Endothelial cell of umbilical vein (primary cell): ENCODE results near the gene SLC26A2. TPM values are rescaled to one million over a fixed set of nuclear protein-coding genes. Genes with fewer than 3 reads are reported as not detected.

Experiments
- BruUV-seq: library from RNA; stranded (reverse); fragments of 400-500 nt; replicated peaks from 2 replicates; lab custom pipeline; 2021; lab: Mats Ljungman, UMichigan
- CTCF ChIA-PET: fragments of 300-600, 350-600 bp; sonication (Branson Sonifier 250); formaldehyde crosslinking; loops from one replicate; lab custom pipeline; 2021; ENCODE audit warnings: antibody characterized with exemption, inconsistent platforms; lab: Charles Lee
- POLR2A ChIA-PET: fragments of 300-600, 350-600 bp; sonication (Branson Sonifier 250); formaldehyde crosslinking; loops from one replicate; lab custom pipeline; 2021; ENCODE audit warnings: antibody characterized with exemption, inconsistent platforms; lab: Charles Lee
- DNase-seq: peaks from one replicate; pipeline ENCODE4 v3.0.0-alpha.2; 2011; ENCODE audit warnings: low read depth, low spot score
- FAIRE-seq: peaks from 2 replicates; lab custom pipeline; 2011; peaks lifted over from hg19 to GRCh38; lab: Jason Lieb, UNC
- H2AFZ ChIP-seq: 2 replicates; pipeline ENCODE4 v1.6.0; 2012; ENCODE audit warnings: low read depth, low read length, control low read depth, inconsistent platforms
- H3K27ac ChIP-seq: 2 replicates; pipeline ENCODE4 v1.5.1; 2011; ENCODE audit warnings: low read depth, mild to moderate bottlenecking, control low read depth, low read length, moderate library complexity; ENCODE audit not compliant: insufficient read depth
- H3K27me3 ChIP-seq, 2 experiments: 2 replicates each; pipeline versions ENCODE4 v1.6.0 to v1.6.1; 2011; ENCODE audit warnings: low read length in 2 of 2, mixed read lengths in 1 of 2; ENCODE audit not compliant: control insufficient read depth in 2 of 2, insufficient read depth in 2 of 2
- H3K36me3 ChIP-seq, 2 experiments: 2 replicates in 1 of 2; 3 replicates in 1 of 2; pipeline ENCODE4 v1.5.1; 2011; ENCODE audit warnings: low read length in 2 of 2, mild to moderate bottlenecking in 1 of 2, moderate library complexity in 1 of 2; ENCODE audit not compliant: control insufficient read depth in 2 of 2, insufficient read depth in 2 of 2; ENCODE audit errors: extremely low read depth in 1 of 2
- H3K4me1 ChIP-seq: 3 replicates; pipeline ENCODE4 v1.5.1; 2011; ENCODE audit warnings: mild to moderate bottlenecking, low read length; ENCODE audit not compliant: control insufficient read depth, insufficient read depth; ENCODE audit errors: extremely low read depth
- H3K4me2 ChIP-seq: 2 replicates; pipeline ENCODE4 v1.6.1; 2011; ENCODE audit warnings: low read length, control low read depth, mixed read lengths; ENCODE audit not compliant: insufficient read depth
- H3K4me3 ChIP-seq, 3 experiments: fragments of 200-600 bp in 1 of 3; sonication (generic), shearing (Covaris generic) in 1 of 3; replicated peaks in 1 of 3; 2 replicates each; pipeline ENCODE4 v1.5.1; 2011 to 2016; ENCODE audit warnings: control low read depth in 3 of 3, low read length in 3 of 3, mild to moderate bottlenecking in 2 of 3, inconsistent platforms in 1 of 3, low read depth in 1 of 3, moderate library complexity in 1 of 3; ENCODE audit not compliant: insufficient read depth in 1 of 3
- H3K79me2 ChIP-seq: 2 replicates; pipeline ENCODE4 v1.6.0; 2012; ENCODE audit warnings: low read length, inconsistent platforms; ENCODE audit not compliant: control insufficient read depth, insufficient read depth
- H3K9ac ChIP-seq: replicated peaks from 2 replicates; pipeline ENCODE3; 2011; ENCODE audit warnings: low read length, control low read depth; ENCODE audit not compliant: insufficient read depth; ENCODE audit errors: extremely low read depth
- H3K9me1 ChIP-seq: replicated peaks from 3 replicates; pipeline ENCODE4 v1.6.0; 2011; ENCODE audit warnings: mild to moderate bottlenecking, low read length; ENCODE audit not compliant: control insufficient read depth, insufficient read depth; ENCODE audit errors: extremely low read depth
- H3K9me3 ChIP-seq: replicated peaks from 2 replicates; pipeline ENCODE4 v1.5.1; 2012; ENCODE audit warnings: low read length, inconsistent platforms; ENCODE audit not compliant: control insufficient read depth, insufficient read depth
- H4K20me1 ChIP-seq: replicated peaks from 2 replicates; pipeline ENCODE3; 2011; ENCODE audit warnings: mild to moderate bottlenecking, low read length; ENCODE audit not compliant: control insufficient read depth, insufficient read depth; ENCODE audit errors: extremely low read depth
- EZH2 ChIP-seq: IDR thresholded peaks from 2 replicates; pipeline ENCODE4 v1.6.1; 2012; ENCODE audit warnings: borderline replicate concordance, low read depth, mild to moderate bottlenecking, moderate library complexity, low read length, inconsistent platforms; ENCODE audit not compliant: severe bottlenecking
- FOS ChIP-seq: IDR thresholded peaks from 2 replicates; pipeline ENCODE4 v1.6.1; 2011; ENCODE audit warnings: mild to moderate bottlenecking, low read length, moderate library complexity, borderline replicate concordance; ENCODE audit not compliant: insufficient read depth
- GATA2 ChIP-seq: IDR thresholded peaks from 2 replicates; pipeline ENCODE4 v1.7.0; 2011; ENCODE audit warnings: low read depth, mild to moderate bottlenecking, moderate library complexity, mixed read lengths, low read length; ENCODE audit not compliant: insufficient read length, insufficient read depth
- MYC ChIP-seq: IDR thresholded peaks from one replicate; pipeline ENCODE4 v1.6.1; 2011; ENCODE audit warnings: mild to moderate bottlenecking, low read depth, low read length
- POLR2A ChIP-seq: IDR thresholded peaks from 2 replicates; pipeline ENCODE4 v1.6.1; 2012; ENCODE audit warnings: low read depth, mild to moderate bottlenecking, control low read depth, low read length
- POLR2AphosphoS5 ChIP-seq: IDR thresholded peaks from 2 replicates; pipeline ENCODE4 v1.6.1; 2012; ENCODE audit warnings: low read depth, mild to moderate bottlenecking, control low read depth, low read length, moderate library complexity; ENCODE audit not compliant: insufficient read depth
- dilution Hi-C: fragments of 300-500 bp; cut with MboI; formaldehyde crosslinking; loops from one replicate; pipeline ENCODE4 v1.15.0; 2019; ENCODE audit warnings: low sequenced_read_pairs; ENCODE audit not compliant: extremely low pct_ligation_motif_present
- intact Hi-C: fragments of 100-400 bp; cut with micrococcal nuclease; formaldehyde crosslinking; loops from one replicate; pipeline ENCODE4 v1.10.0; 2022
- polyA plus RNA-seq, 4 experiments: library from polyadenylated mRNA; depleted of rRNA in 3 of 4; stranded (reverse) in 3 of 4; unstranded in 1 of 4; fragments of >200 nt; gene quantifications; 2 replicates each; pipeline versions ENCODE4 v1.2.1 to v1.2.3, GENCODE V29; 2011 to 2012; ENCODE audit warnings: missing spikeins in 1 of 4
- total RNA-seq: library from RNA; stranded (reverse); gene quantifications from 2 replicates; pipeline ENCODE4 v1.2.3, GENCODE V29; 2021
- TF ChIP-seq, protein P1 (sequence below): IDR thresholded peaks from 2 replicates; pipeline ENCODE4 v1.6.1; 2011; ENCODE audit not compliant: insufficient read depth, insufficient read length

SLC26A2 gene
- total and polyA plus RNA-seq, 2 donors (not counting 3 experiments of a cell fraction or from before 2014, with no cell fraction given), result 5.9 to 16.8 TPM

GRCh38 chr5:150014456-150014855 is 53.9 kb downstream of the SLC26A2 start:
- H3K4me1 ChIP-seq, result peaks cover 17% of the 10 kb centered on the region
- H3K27me3 ChIP-seq, result no peaks in the 10 kb centered on the region
- no peak overlapping the region for H3K9ac ChIP-seq
- TF ChIP-seq POLR2AphosphoS5, result no peak
- TF ChIP-seq MYC, result no peak
- no peak for TF ChIP-seq EZH2
- TF ChIP-seq, protein P1, sequence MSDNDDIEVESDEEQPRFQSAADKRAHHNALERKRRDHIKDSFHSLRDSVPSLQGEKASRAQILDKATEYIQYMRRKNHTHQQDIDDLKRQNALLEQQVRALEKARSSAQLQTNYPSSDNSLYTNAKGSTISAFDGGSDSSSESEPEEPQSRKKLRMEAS, result no peak
- TF ChIP-seq FOS, result no peak
- TF ChIP-seq GATA2, result no peak
- no peak overlapping the region for H3K4me3 ChIP-seq
- H3K27ac ChIP-seq, result no peak overlapping the region
- H4K20me1 ChIP-seq, result no peaks in the 10 kb centered on the region
- CTCF ChIA-PET, result no interaction called here
- no peak overlapping the region for H2AFZ ChIP-seq
- intact Hi-C loops, result no loop called here
- FAIRE-seq (no peak), DNase-seq (no peak)
- peaks cover 23 to 32% of the 10 kb centered on the region in 2 experiments for H3K36me3 ChIP-seq
- POLR2A ChIA-PET, result no interaction called here
- dilution Hi-C loops, result no loop called here
- BruUV-seq, result no TSS peak
- H3K9me1 ChIP-seq, result no peaks in the 10 kb centered on the region
- H3K79me2 ChIP-seq, result peaks cover 5% of the 10 kb centered on the region
- no peak overlapping the region for H3K4me2 ChIP-seq
- no peaks in the 10 kb centered on the region for H3K9me3 ChIP-seq

DNA sequence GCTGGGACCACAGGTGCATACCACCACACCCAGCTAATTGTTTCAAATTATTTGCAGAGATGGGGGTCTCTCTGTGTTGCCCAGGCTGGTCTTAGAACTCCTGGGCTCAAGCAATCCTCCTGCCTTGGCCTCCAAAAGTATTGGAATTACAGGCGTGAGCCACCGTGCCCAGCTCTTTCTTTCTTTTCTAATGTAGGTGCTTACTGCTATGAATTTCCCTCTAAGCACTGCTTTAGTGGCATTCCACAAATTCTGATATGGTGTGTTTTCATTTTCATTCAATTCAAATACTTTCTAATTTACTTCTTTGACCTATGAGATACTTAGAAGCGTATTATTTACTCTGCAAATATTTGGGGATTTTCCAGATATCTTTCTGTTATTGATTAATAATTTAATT is 54.9 kb downstream of the SLC26A2 start:
- CTCF ChIA-PET, result no interaction called here
- intact Hi-C loops, result no loop called here

More for the DNA sequence above, 54.9 kb downstream of the SLC26A2 start:
- no peak overlapping the region for H3K4me2 ChIP-seq
- no peaks in the 10 kb centered on the region for H3K9me1 ChIP-seq
- DNase-seq (no peak), FAIRE-seq (no peak)
- H3K9ac ChIP-seq, result no peak overlapping the region
- no peaks in the 10 kb centered on the region for H3K9me3 ChIP-seq
- POLR2A ChIA-PET, result interaction anchor here (0.7 kb wide), 1 partner anchor 683 kb away, joined by 10 read pairs; no protein-coding TSS in a partner anchor
- BruUV-seq, result no TSS peak
- no peak overlapping the region for H3K4me3 ChIP-seq
- no peaks in the 10 kb centered on the region for H4K20me1 ChIP-seq
- dilution Hi-C loops, result no loop called here
- H3K27ac ChIP-seq, result no peak overlapping the region
- no peak overlapping the region for H2AFZ ChIP-seq
- peaks cover 25 to 26% of the 10 kb centered on the region in 2 experiments for H3K36me3 ChIP-seq
- no peaks in the 10 kb centered on the region for H3K27me3 ChIP-seq
- TF ChIP-seq POLR2AphosphoS5 (no peak), EZH2 (no peak), POLR2A (no peak)
- peaks cover 5% of the 10 kb centered on the region for H3K79me2 ChIP-seq
- H3K4me1 ChIP-seq, result peaks cover 23% of the 10 kb centered on the region
